Fibroblast of skin of right biceps (primary cell): ENCODE results near the gene RNU6-9.

ENCODE experiments used
- DNase-seq: peaks from one replicate; pipeline ENCODE4 v3.0.0-alpha.2; 2013

The RNU6-9 gene

DNA sequence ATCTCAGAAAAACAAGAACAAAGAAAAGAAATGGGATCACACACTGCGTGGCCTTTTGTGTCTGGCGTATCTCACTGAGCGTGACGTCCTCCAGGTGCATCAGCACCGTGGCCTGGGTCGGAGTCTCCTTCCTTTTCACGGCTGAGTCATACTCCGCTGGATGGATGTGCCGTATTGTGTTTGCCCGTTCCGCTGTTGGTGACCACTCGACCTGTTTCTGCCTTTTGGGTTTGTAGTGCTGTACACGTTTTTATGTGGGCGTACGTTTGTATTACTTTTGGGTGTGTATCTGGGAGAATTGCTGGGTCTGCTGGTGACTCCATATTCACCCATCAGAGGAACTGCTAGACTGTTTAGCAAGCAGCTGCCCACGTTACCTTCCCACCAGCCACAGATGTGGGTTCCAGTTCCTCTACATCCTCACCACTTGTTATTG, 44.0 kb downstream of the RNU6-9 start:
- DNase-seq: no peak

DNA sequence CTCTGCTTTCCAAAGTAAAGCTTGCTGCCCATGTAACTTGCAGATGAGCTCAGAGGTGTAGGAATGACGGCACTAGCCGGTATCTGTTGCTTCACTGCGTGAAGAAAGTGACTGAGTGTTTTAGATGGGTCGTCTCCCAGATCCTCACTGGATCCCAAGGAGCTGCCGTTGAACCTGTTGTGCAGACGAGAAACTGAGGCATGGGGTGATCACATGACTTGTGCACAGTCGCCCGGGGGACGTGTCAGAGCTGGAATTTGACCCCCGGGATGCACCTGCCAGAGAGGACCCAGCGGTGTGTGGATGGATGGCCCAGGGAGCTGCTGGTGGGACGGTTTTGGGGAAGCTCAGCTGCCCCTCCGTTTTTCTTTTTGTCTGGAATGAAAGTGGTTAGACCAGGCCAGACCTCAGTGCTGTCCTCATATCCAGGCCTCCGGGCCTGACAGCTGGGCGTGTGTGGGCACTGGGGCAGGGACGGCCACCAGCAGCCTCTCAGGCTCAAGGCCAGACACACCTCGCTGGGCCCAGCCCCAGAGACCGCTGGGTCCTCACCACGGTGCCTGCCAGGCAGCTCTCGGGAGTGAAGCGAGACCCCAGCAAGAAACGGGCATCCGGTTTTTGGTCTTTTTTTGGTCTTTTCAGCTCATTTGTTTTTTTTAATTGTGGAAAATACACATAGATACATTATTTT, 45.1 kb downstream of the RNU6-9 start:
- no peak for DNase-seq

DNA sequence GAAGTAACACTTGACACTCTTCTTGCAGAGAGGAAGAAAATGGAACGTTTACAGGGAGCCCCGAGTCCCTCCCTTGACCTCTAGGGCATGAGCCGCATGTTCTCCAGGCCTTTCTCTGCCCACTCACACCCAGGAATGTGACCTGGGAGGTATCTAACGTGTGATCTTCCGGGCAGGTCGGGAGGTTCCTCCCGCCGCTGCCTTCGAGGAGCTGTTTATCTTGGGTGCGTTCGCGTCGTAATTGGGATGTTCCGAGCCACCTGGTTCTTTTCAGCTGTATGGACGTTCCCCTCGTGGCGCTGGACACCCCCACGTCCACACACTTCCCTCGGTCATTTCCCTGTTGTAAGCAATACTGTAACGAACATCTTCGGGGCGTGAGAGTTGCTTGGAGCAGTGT, 46.2 kb downstream of the RNU6-9 start:
- no peak for DNase-seq

DNA sequence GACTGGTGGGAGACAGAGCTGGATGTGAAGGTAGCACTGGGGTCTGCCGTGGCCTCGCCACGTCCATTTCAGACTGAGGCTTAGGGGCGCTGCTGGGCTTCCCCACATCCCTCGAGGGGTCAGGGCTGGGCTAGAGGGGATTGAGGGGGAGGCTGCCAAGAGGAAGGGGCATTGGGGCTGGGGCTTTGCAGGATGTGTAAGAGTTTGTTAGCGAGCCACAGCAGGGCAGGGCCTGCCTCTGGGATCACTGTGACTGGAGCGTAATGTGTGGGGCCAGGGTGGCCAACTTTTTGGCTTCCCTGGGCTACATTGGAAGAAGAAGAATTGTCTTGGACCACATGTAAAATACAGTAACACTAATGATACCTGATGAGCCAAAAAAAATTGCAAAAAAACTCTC, 46.6 kb downstream of the RNU6-9 start:
- no peak for DNase-seq

DNA sequence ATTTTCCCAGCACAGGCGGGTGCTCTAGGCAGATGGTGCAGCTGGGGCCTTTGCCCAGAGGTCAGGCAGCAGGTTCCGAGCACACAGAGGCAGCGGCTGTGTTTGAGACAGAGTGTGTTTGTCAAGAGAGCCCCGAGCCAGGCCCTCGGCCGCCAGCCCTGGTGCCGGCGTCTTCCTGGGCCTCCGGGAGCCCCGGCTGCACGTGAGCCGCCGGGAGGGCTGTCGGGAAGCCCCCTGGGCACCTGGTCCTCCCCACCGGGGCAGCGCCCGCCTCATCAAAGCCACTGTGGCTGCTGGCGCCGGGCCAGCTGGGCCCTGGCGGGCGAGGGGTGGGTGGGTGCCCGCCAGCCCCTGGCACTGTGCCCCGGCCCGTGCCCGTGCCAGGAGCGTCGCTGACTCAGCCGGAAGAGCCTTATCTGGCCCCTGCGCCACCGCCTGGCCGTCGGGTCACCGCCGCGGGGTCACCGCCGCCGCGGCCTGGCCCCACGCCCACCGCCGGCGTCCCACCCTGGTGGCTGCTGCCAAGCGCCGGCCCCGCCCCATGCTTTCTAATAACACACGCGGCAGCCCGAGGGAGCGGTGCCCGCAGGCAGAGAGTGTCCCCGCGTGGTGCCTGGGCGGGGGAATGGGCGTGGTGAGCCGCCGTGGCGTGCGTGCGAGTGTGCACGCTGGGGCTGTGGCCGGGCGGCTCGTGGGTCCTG, 47.5 kb downstream of the RNU6-9 start:
- DNase-seq: no peak

DNA sequence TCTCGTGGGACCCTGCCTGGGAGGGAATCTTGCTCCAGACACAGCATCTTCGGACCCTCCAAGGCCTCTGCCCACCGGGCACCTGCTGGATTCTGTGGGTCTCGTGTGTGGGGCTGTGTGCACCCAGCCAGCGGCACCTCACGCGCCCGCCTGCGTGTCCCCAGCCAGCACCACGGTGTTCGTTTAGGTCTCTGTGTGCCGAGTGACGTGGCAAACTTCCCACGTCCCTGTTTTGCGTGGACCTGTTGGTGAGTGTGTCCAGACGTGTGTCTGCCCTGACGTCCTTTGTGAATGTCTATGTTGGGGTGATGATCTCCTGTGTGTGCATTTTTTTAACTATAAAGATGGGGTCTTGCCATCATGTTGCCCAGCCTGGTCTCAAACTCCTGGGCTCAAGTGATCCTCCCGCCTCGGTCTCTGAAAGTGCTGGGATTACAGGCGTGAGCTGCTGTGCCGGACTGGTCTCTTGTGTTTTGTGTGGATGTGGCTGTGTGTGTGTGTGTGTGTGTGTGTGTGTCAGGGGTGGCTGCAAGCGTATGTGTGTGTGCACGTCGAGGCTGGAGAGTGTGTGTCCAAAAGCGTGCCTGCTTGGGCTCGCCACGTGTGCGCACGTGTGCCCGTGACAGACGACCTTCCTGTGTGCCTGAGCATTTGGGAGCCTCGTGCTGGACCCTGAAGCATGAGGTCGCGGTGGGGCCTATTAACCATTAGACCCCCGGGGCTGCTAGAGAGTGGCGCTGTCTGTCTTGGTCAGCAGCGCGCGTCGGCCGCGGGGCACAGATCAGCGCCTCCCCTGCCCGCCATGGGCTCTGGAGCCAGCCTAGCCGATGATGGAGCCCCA, 48.2 kb downstream of the RNU6-9 start:
- DNase-seq: no peak

DNA sequence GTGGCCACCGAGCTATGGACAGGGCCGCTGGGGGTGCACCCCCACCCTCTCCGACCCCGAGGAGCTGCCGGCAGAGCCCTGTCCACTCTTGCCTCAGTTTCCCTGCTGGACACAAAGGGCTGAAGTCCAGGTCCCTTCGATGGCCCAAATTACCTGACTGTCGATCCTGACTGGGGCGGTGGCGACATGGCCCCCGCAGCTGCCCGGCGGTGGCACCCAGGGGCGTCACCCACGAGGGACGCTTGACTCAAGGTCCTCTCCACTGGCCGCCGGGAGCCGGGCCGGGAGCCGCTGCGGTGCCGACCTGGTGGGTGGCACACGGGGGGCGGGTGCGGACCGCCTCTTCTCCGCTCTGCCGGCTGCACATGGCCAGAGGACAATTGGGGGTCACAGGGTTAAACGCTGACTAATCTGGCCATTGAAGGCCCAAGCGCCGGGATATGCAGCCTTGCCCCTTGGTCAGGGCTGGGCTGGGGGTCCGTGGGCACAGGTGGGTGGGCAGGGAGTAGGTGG, 48.9 kb downstream of the RNU6-9 start:
- no peak for DNase-seq
